Smooth muscle cell (in vitro differentiated cells): ENCODE results near the gene ZNF32. TPM values are rescaled to one million over a fixed set of nuclear protein-coding genes. Genes with fewer than 3 reads are reported as not detected.

Experiments
- DNase-seq: peaks from one replicate; lab custom pipeline; 2025; ENCODE audit not compliant: unreplicated experiment; lab: John Stamatoyannopoulos, UW
- H2AFZ ChIP-seq: fragments of 200-600 bp; sonication (generic); 2 replicates; pipeline ENCODE4 v1.6.0; 2016; ENCODE audit warnings: antibody characterized with exemption, low read depth, mild to moderate bottlenecking
- H3F3A ChIP-seq: fragments of 200-600 bp; sonication (generic); 2 replicates; pipeline ENCODE4 v1.6.0; 2017; ENCODE audit warnings: antibody characterized with exemption, low read depth
- H3K27ac ChIP-seq: fragments of 200-600 bp; sonication (generic); 2 replicates; pipeline ENCODE4 v1.5.1; 2016; ENCODE audit warnings: low read depth, mild to moderate bottlenecking
- H3K27me3 ChIP-seq: fragments of 200-600 bp; sonication (generic); 2 replicates; pipeline ENCODE4 v1.6.1; 2016; ENCODE audit warnings: low read depth, mild to moderate bottlenecking
- H3K36me3 ChIP-seq: fragments of 200-600 bp; sonication (generic); 2 replicates; pipeline ENCODE4 v1.5.1; 2016; ENCODE audit warnings: low read depth
- H3K4me1 ChIP-seq: fragments of 200-600 bp; sonication (generic); 2 replicates; pipeline ENCODE4 v1.5.1; 2016; ENCODE audit warnings: low read depth
- H3K4me2 ChIP-seq: fragments of 200-600 bp; sonication (generic); 2 replicates; pipeline ENCODE4 v1.6.0; 2016; ENCODE audit warnings: mild to moderate bottlenecking
- H3K4me3 ChIP-seq: fragments of 200-600 bp; sonication (generic); 2 replicates; pipeline ENCODE4 v1.5.1; 2016; ENCODE audit warnings: mild to moderate bottlenecking
- H3K79me2 ChIP-seq: fragments of 200-600 bp; sonication (generic); 2 replicates; pipeline ENCODE4 v1.6.0; 2016; ENCODE audit warnings: low read depth, mild to moderate bottlenecking
- H3K9ac ChIP-seq: fragments of 200-600 bp; sonication (generic); 2 replicates; pipeline ENCODE4 v1.6.0; 2016; ENCODE audit warnings: low read depth
- H3K9me3 ChIP-seq: fragments of 200-600 bp; sonication (generic); replicated peaks from 2 replicates; pipeline ENCODE4 v1.5.1; 2016; ENCODE audit warnings: low read depth
- H4K20me1 ChIP-seq: fragments of 200-600 bp; sonication (generic); 2 replicates; pipeline ENCODE4 v1.6.0; 2016; ENCODE audit warnings: low read depth
- WGBS: methylation state at CpG from one replicate; pipeline ENCODE4 v1.1.7; 2016; ENCODE audit warnings: low lambda C conversion rate; 5-methylcytosine and 5-hydroxymethylcytosine counted together
- polyA plus RNA-seq: library from polyadenylated mRNA; unstranded; fragments of >200 nt; fragmentation: Nextera tagmentation; extraction: Ambion mirVana; gene quantifications from 2 replicates; pipeline ENCODE4 v1.2.1, GENCODE V29; 2016
- total RNA-seq: library from RNA; depleted of rRNA; stranded (reverse); fragments of >200 nt; gene quantifications from 2 replicates; pipeline ENCODE4 v1.2.3, GENCODE V29; 2014
- TF ChIP-seq, protein P1 (sequence below): fragments of 200-600 bp; sonication (generic); IDR thresholded peaks from 2 replicates; pipeline ENCODE4 v1.5.1; 2017; ENCODE audit warnings: borderline replicate concordance, mild to moderate bottlenecking, antibody characterized with exemption; ENCODE audit not compliant: insufficient read depth, poor library complexity, severe bottlenecking

The ZNF32 gene
- total and polyA plus RNA-seq, 2 experiments from 2014 or later, result 36.3 to 40.6 TPM

DNA sequence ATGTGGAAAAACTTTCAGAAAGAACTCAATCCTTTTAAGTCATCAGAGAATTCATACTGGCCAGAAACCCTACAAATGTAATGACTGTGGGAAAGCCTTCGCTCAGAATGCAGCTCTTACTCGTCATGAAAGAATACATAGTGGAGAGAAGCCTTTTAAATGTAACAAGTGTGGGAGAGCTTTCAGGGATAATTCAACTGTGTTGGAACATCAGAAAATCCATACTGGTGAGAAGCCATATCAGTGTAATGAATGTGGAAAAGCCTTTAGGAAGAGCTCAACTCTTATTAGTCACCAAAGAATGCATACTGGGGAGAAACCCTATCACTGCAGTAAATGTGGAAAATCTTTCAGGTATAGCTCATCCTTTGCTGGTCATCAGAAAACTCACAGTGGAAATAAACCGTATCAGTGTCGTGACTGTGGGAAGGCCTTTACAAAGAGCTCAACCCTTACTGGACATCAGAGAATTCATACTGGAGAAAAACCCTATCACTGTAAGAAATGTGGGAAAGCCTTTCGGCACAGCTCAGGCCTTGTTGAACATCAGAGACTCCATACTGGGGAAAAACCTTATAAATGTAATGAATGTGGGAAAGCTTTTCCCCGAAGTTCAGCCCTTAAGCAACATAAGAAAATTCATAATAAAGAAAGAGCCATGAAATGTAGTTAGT, 31.8 kb downstream of the ZNF32 start:
- H3K79me2 ChIP-seq, result no peaks in the 10 kb centered on the region
- WGBS, result 97% methylated on average over 6 of the region's 6 CpGs
- no peak for DNase-seq
- no peaks in the 10 kb centered on the region for H3F3A ChIP-seq
- peaks cover 19% of the 10 kb centered on the region for H3K36me3 ChIP-seq
- H3K27ac ChIP-seq, result no peak overlapping the region
- H3K4me1 ChIP-seq, result no peaks in the 10 kb centered on the region
- H4K20me1 ChIP-seq, result no peaks in the 10 kb centered on the region
- peaks cover 13% of the 10 kb centered on the region for H3K9me3 ChIP-seq
- H3K4me2 ChIP-seq, result no peak overlapping the region
- TF ChIP-seq, protein P1, sequence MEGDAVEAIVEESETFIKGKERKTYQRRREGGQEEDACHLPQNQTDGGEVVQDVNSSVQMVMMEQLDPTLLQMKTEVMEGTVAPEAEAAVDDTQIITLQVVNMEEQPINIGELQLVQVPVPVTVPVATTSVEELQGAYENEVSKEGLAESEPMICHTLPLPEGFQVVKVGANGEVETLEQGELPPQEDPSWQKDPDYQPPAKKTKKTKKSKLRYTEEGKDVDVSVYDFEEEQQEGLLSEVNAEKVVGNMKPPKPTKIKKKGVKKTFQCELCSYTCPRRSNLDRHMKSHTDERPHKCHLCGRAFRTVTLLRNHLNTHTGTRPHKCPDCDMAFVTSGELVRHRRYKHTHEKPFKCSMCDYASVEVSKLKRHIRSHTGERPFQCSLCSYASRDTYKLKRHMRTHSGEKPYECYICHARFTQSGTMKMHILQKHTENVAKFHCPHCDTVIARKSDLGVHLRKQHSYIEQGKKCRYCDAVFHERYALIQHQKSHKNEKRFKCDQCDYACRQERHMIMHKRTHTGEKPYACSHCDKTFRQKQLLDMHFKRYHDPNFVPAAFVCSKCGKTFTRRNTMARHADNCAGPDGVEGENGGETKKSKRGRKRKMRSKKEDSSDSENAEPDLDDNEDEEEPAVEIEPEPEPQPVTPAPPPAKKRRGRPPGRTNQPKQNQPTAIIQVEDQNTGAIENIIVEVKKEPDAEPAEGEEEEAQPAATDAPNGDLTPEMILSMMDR, result no peak
- H3K9ac ChIP-seq, result no peak overlapping the region
- H2AFZ ChIP-seq, result no peak overlapping the region
- H3K4me3 ChIP-seq, result no peak overlapping the region
- H3K27me3 ChIP-seq, result no peaks in the 10 kb centered on the region

DNA sequence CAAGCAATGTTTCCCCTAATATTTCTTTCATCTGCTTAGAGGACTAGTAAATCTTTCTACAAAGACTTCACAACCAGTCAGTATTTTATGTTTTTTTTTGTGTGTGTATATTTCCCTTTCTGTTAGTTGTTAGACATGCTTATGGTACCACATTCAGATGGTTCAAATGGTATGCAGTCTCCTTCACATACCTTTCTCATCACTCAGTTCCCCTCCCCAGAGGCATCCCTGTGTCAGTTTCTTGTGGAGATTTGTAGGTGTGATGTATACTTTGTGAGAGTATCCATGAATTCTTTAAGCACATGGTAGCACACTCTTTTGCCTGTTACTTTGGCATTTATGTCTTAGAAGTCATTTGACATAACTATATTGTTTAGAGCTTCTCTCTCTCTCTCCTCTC, 38.0 kb downstream of the ZNF32 start:
- H3F3A ChIP-seq, result no peaks in the 10 kb centered on the region
- no peaks in the 10 kb centered on the region for H4K20me1 ChIP-seq
- H2AFZ ChIP-seq, result no peak overlapping the region
- no peaks in the 10 kb centered on the region for H3K27me3 ChIP-seq
- TF ChIP-seq, protein P1, result no peak
- no peak overlapping the region for H3K4me2 ChIP-seq
- peaks cover 5% of the 10 kb centered on the region for H3K9me3 ChIP-seq
- peaks cover under 1% of the 10 kb centered on the region for H3K36me3 ChIP-seq
- H3K79me2 ChIP-seq, result no peaks in the 10 kb centered on the region
- no peak overlapping the region for H3K9ac ChIP-seq
- DNase-seq, result no peak
- no peak overlapping the region for H3K27ac ChIP-seq
- peaks cover 7% of the 10 kb centered on the region for H3K4me1 ChIP-seq
- no peak overlapping the region for H3K4me3 ChIP-seq

DNA sequence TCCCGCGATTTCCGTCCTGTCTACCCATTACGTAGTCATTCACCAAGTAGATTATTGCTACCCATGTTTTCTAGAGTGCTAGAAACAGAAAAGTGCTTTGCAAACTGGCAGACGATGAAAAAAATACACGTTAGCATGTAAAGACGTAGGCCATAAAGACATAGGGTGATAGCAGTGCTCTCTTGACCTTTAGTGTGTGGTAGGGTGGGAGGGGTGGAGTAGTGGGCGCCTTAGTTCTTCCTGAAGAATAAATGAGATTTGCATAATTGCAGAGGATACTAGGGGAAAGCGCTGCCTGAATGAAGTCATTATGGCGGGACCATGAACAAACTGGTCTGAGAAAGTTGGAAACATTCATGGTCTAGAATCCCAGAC, 41.5 kb downstream of the ZNF32 start:
- Histone ChIP-seq H3K36me3 (no peaks in the 10 kb centered on the region), H3F3A (no peaks in the 10 kb centered on the region), H3K4me1 (peaks cover 7% of the 10 kb centered on the region), H3K79me2 (no peaks in the 10 kb centered on the region), H3K4me3 (peak overlapping the region; percentile 81), H4K20me1 (no peaks in the 10 kb centered on the region), H3K4me2 (peak overlapping the region; percentile 97), H3K27me3 (no peaks in the 10 kb centered on the region), H3K9ac (no peak overlapping the region), H2AFZ (peak overlapping the region; percentile 95), H3K9me3 (no peaks in the 10 kb centered on the region), H3K27ac (no peak overlapping the region)
- 91% methylated on average over 10 of the region's 10 CpGs for WGBS
- TF ChIP-seq, protein P1, result no peak
- DNase-seq, result no peak
